A549 (cell line): ENCODE data around the gene CA11. TPM values are rescaled to one million over a fixed set of nuclear protein-coding genes. Genes with fewer than 3 reads are reported as not detected.

ENCODE experiments used
- ATAC-seq, 2 experiments: fragments of 200-7000 bp in 1 of 2; fragments of >200 bp in 1 of 2; cut with Nextera tagmentation in 1 of 2; cut with Tn5 transposase in 1 of 2; 3 replicates each; pipeline versions ENCODE4 v1.8.0 to v1.9.1; 2018 to 2020; ENCODE audit warnings: mild to moderate bottlenecking in 1 of 2, moderate library complexity in 1 of 2
- CTCF ChIA-PET: fragments of 300-600 bp; sonication (Branson Sonifier 250); formaldehyde crosslinking; extraction: SDS; loops from one replicate; lab custom pipeline; 2021; ENCODE audit warnings: antibody characterized with exemption, inconsistent platforms; lab: Yijun Ruan, JAX
- POLR2A ChIA-PET: fragments of 350-600 bp; formaldehyde crosslinking; extraction: SDS; loops from one replicate; lab custom pipeline; 2021; ENCODE audit warnings: antibody characterized with exemption, inconsistent platforms; lab: Yijun Ruan, JAX
- DNase-seq, 2 experiments: peaks; one replicate each; pipeline versions ENCODE4 v3.0.0 to v3.0.0-alpha.2; 2011 to 2016; ENCODE audit warnings: low read depth in 1 of 2, low spot score in 1 of 2
- FAIRE-seq: peaks from 2 replicates; lab custom pipeline; 2011; peaks lifted over from hg19 to GRCh38; lab: Jason Lieb, UNC
- H3K27ac ChIP-seq, 2 experiments: fragments of >200 bp; sonication (Bioruptor Twin); formaldehyde crosslinking; 3 replicates each; pipeline ENCODE4 v1.5.1; 2016 to 2017
- H3K4me1 ChIP-seq: fragments of >200 bp; sonication (Bioruptor Twin); formaldehyde crosslinking; 3 replicates; pipeline ENCODE4 v1.6.1; 2016
- H3K4me2 ChIP-seq: fragments of >200 bp; sonication (Bioruptor Twin); formaldehyde crosslinking; 3 replicates; pipeline ENCODE4 v1.6.1; 2016
- H3K4me3 ChIP-seq: fragments of >200 bp; sonication (Bioruptor Twin); formaldehyde crosslinking; 3 replicates; pipeline ENCODE4 v1.5.1; 2016
- H3K9me3 ChIP-seq: fragments of >200 bp; sonication (Bioruptor Twin); formaldehyde crosslinking; 3 replicates; pipeline ENCODE4 v1.6.1; 2016
- ATOH8 ChIP-seq: fragments of 250-450 bp; sonication (Bioruptor Pico); IDR thresholded peaks from 2 replicates; pipeline ENCODE4 v1.5.0; 2020; ENCODE audit warnings: low read depth, mild to moderate bottlenecking, moderate library complexity
- BHLHE40 ChIP-seq: IDR thresholded peaks from 2 replicates; pipeline ENCODE4 v1.6.1; 2012; ENCODE audit warnings: low read depth, low read length, inconsistent platforms
- CBX2 ChIP-seq: fragments of 200-600 bp; sonication (generic); IDR thresholded peaks from 2 replicates; pipeline ENCODE4 v1.6.1; 2016; ENCODE audit warnings: low read depth, mild to moderate bottlenecking, borderline replicate concordance
- E2F6 ChIP-seq: IDR thresholded peaks from 2 replicates; pipeline ENCODE4 v1.6.1; 2012; ENCODE audit warnings: low read depth, borderline replicate concordance
- EHF ChIP-seq: fragments of 250-450 bp; sonication (Bioruptor Pico); IDR thresholded peaks from 2 replicates; pipeline ENCODE4 v1.5.0; 2020; ENCODE audit warnings: mild to moderate bottlenecking
- ESRRA ChIP-seq: fragments of 150-350 bp; IDR thresholded peaks from 2 replicates; pipeline ENCODE4 v1.6.1; 2014; ENCODE audit warnings: mild to moderate bottlenecking, low read length, borderline replicate concordance
- FOSL2 ChIP-seq, 2 experiments: fragments of 450-650 bp in 1 of 2; fragments of >200 bp in 1 of 2; sonication (Bioruptor Twin) in 1 of 2; formaldehyde crosslinking; IDR thresholded peaks; 2 replicates each; pipeline versions ENCODE4 v1.5.0 to v1.6.1; 2016 to 2020; ENCODE audit warnings: mild to moderate bottlenecking in 1 of 2, moderate library complexity in 1 of 2
- GATA3 ChIP-seq: IDR thresholded peaks from 2 replicates; pipeline ENCODE4 v1.6.1; 2012; ENCODE audit warnings: borderline replicate concordance
- HDAC2 ChIP-seq: fragments of 200-600 bp; sonication (generic); IDR thresholded peaks from 2 replicates; pipeline ENCODE4 v1.6.1; 2016
- JUN ChIP-seq, 2 experiments: fragments of >200 bp; sonication (Bioruptor Twin); formaldehyde crosslinking; IDR thresholded peaks; 2 replicates in 1 of 2; 3 replicates in 1 of 2; pipeline ENCODE4 v1.6.1; 2016 to 2017
- MAFK ChIP-seq: fragments of 450-650 bp; IDR thresholded peaks from 2 replicates; pipeline ENCODE4 v1.6.1; 2014; ENCODE audit not compliant: partially characterized antibody
- NPAS2 ChIP-seq: fragments of 250-450 bp; sonication (Bioruptor Pico); IDR thresholded peaks from 2 replicates; pipeline ENCODE4 v1.8.0; 2022; ENCODE audit warnings: mild to moderate bottlenecking, moderate library complexity, borderline replicate concordance
- NR3C1 ChIP-seq: fragments of >200 bp; sonication (Bioruptor Twin); formaldehyde crosslinking; IDR thresholded peaks from 3 replicates; pipeline ENCODE4 v1.6.1; 2017
- PHF8 ChIP-seq: fragments of 200-600 bp; sonication (generic); IDR thresholded peaks from 2 replicates; pipeline ENCODE4 v1.6.1; 2016; ENCODE audit warnings: low read depth, mild to moderate bottlenecking, antibody characterized with exemption, moderate library complexity, borderline replicate concordance
- POLR2AphosphoS2 ChIP-seq: conservative IDR thresholded peaks from 2 replicates; pipeline ENCODE4 v1.6.1; 2012; ENCODE audit warnings: low read length, improper control_type of control experiment, inconsistent platforms
- RARB ChIP-seq: fragments of 250-450 bp; sonication (Bioruptor Pico); IDR thresholded peaks from 2 replicates; pipeline ENCODE4 v1.8.0; 2021; ENCODE audit warnings: mild to moderate bottlenecking, moderate library complexity
- REST ChIP-seq: fragments of 200-600 bp; sonication (generic); IDR thresholded peaks from 2 replicates; pipeline ENCODE4 v1.6.1; 2016; ENCODE audit warnings: antibody characterized with exemption, mild to moderate bottlenecking, moderate library complexity
- RNF2 ChIP-seq: fragments of 200-600 bp; sonication (generic); IDR thresholded peaks from 2 replicates; pipeline ENCODE4 v1.6.1; 2016; ENCODE audit warnings: low read depth, mild to moderate bottlenecking, antibody characterized with exemption, moderate library complexity, borderline replicate concordance
- SMC3 ChIP-seq: fragments of >200 bp; sonication (Bioruptor Twin); formaldehyde crosslinking; IDR thresholded peaks from 3 replicates; pipeline ENCODE4 v1.6.1; 2018; ENCODE audit warnings: inconsistent platforms
- SREBF2 ChIP-seq: fragments of 450-650 bp; IDR thresholded peaks from 2 replicates; pipeline ENCODE4 v1.6.1; 2014; ENCODE audit warnings: mild to moderate bottlenecking, moderate library complexity
- ZNF302 ChIP-seq: fragments of 250-450 bp; sonication (Bioruptor Pico); IDR thresholded peaks from 2 replicates; pipeline ENCODE4 v1.9.0; 2021; ENCODE audit warnings: inconsistent platforms, mild to moderate bottlenecking, moderate library complexity
- ZSCAN20 ChIP-seq: fragments of 250-450 bp; sonication (Bioruptor Pico); IDR thresholded peaks from 2 replicates; pipeline ENCODE4 v1.8.0; 2022; ENCODE audit warnings: mild to moderate bottlenecking, moderate library complexity
- WGBS: methylation state at CpG from one replicate; pipeline ENCODE4 v1.1.6; 2017; ENCODE audit errors: missing lambda C conversion rate; 5-methylcytosine and 5-hydroxymethylcytosine counted together
- polyA plus RNA-seq, 4 experiments: library from polyadenylated mRNA; depleted of rRNA in 3 of 4; stranded (reverse); fragments of >200 nt; fragmentation: RNase III in 1 of 4; extraction: RNeasy Plus Mini Kit Qiagen cat#74134 plus additional on column Dnase treatment in 1 of 4; gene quantifications; 2 replicates in 3 of 4; 3 replicates in 1 of 4; pipeline ENCODE4 v1.2.3, GENCODE V29; 2011 to 2017
- TF ChIP-seq, protein P1 (sequence below): IDR thresholded peaks from 2 replicates; pipeline ENCODE4 v1.6.1; 2012
- TF ChIP-seq, protein P2 (sequence below): fragments of >200 bp; sonication (Bioruptor Twin); formaldehyde crosslinking; IDR thresholded peaks from 3 replicates; pipeline ENCODE4 v1.6.1; 2016
- TF ChIP-seq, protein P3 (sequence below): fragments of >200 bp; sonication (Bioruptor Twin); formaldehyde crosslinking; IDR thresholded peaks from 2 replicates; pipeline ENCODE4 v1.6.1; 2016
- TF ChIP-seq, protein P4 (sequence below): fragments of 450-650 bp; IDR thresholded peaks from 2 replicates; pipeline ENCODE4 v1.6.1; 2014; ENCODE audit warnings: antibody characterized with exemption

Gene CA11
- polyA plus RNA-seq, 2 of the 4 experiments (the other 2 are of a cell fraction) = 9.8 to 21.0 TPM

DNA sequence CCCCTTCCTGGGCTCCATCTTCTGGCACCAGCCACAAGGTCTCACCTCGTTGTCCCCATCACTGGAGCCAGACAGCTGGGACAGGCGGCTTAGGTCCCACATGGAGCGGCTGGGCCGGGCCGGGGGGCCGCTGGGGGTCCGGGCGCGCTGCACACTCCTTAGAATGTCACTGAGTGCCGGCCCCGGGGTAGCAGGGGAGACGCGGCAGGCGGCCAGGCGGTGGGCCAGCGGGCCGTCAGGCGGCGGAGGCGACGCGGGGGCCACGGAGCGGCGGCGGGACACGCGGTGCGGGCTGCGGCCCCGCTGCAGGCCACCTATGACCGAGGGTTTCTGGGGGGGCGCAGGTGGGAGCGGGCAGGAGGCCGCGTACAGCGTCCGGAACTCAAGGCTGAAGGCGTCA, 42.5 kb downstream of the CA11 start:
- no peak overlapping the region for H3K4me3 ChIP-seq
- H3K27ac ChIP-seq = peak overlapping the region in 1 of 2 experiments; percentile 66; a peak in 2 of 6 replicates
- H3K4me1 ChIP-seq = peaks cover 14% of the 10 kb centered on the region
- TF ChIP-seq SMC3 (no peak), JUN (IDR thresholded peaks at IDR 0.05) (no peak), POLR2AphosphoS2 (no peak), RARB (CRISPR knock-in tag) (no peak), ZSCAN20 (CRISPR knock-in tag) (no peak), FOSL2 (IDR thresholded peaks at IDR 0.05) (no peak), FOSL2 (CRISPR knock-in tag; IDR thresholded peaks at IDR 0.05) (no peak), REST (no peak), SREBF2 (no peak), PHF8 (no peak), NR3C1 (no peak), CBX2 (no peak), MAFK (no peak), E2F6 (no peak)
- TF ChIP-seq, protein P1, sequence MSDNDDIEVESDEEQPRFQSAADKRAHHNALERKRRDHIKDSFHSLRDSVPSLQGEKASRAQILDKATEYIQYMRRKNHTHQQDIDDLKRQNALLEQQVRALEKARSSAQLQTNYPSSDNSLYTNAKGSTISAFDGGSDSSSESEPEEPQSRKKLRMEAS = no peak
- no peak for DNase-seq
- ChIA-PET CTCF (interaction anchor here (18.9 kb wide), 1 partner anchor 14 kb away, joined by 396 read pairs; no protein-coding TSS in a partner anchor), POLR2A (no interaction called here)
- no peak overlapping the region for H3K4me2 ChIP-seq
- no peaks in the 10 kb centered on the region for H3K9me3 ChIP-seq
- no peak for ATAC-seq
- no peak for FAIRE-seq
- WGBS = 95% methylated on average over 39 of the region's 39 CpGs

DNA sequence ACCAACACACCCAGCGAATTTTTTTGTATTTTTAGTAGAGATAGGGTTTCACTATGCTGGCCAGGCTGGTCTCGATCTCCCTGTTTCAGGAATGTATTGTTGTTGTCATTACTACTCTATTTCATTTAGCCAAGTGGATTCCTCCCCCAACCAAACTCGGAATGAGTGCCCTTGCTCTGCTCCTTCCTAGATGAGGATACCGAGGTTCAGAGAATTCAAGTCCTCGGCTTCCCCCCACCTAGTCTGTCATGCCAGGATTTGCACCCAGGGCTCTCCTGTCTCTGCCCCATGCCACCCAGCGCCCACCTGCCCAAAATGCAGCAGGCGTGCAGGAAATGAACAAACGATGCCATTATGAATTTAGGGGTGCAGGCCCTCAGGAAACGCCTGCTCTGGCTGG, 43.0 kb downstream of the CA11 start:
- DNase-seq (no peak), FAIRE-seq (peak; percentile 73), ATAC-seq (no peak)
- 75% methylated on average over 9 of the region's 9 CpGs for WGBS
- ChIA-PET CTCF (interaction anchor here (0.7 to 18.9 kb wide), 2 partner anchors 14 to 15 kb away, joined by 3 to 396 read pairs; no protein-coding TSS in a partner anchor), POLR2A (interaction anchor here (0.7 kb wide), 1 partner anchor 13 kb away, joined by 3 read pairs; no protein-coding TSS in a partner anchor)
- Histone ChIP-seq H3K4me2 (no peak overlapping the region; the same call in 2 of the 3 replicates), H3K4me1 (peaks cover 14% of the 10 kb centered on the region), H3K27ac (peak overlapping the region in 1 of 2 experiments; percentile 66; a peak in 2 of 6 replicates), H3K4me3 (no peak overlapping the region)
- TF ChIP-seq, protein P2, sequence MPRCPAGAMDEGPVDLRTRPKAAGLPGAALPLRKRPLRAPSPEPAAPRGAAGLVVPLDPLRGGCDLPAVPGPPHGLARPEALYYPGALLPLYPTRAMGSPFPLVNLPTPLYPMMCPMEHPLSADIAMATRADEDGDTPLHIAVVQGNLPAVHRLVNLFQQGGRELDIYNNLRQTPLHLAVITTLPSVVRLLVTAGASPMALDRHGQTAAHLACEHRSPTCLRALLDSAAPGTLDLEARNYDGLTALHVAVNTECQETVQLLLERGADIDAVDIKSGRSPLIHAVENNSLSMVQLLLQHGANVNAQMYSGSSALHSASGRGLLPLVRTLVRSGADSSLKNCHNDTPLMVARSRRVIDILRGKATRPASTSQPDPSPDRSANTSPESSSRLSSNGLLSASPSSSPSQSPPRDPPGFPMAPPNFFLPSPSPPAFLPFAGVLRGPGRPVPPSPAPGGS = no peak
- no peak for TF ChIP-seq CBX2
- no peak for TF ChIP-seq PHF8
- no peak for TF ChIP-seq ESRRA
- TF ChIP-seq BHLHE40 = no peak
- TF ChIP-seq SREBF2 = no peak
- no peak for TF ChIP-seq ZNF302 (CRISPR knock-in tag)
- TF ChIP-seq E2F6 = no peak
- TF ChIP-seq NPAS2 (CRISPR knock-in tag) = no peak
- no peak for TF ChIP-seq EHF (CRISPR knock-in tag)
- no peak for TF ChIP-seq RNF2
- no peak for TF ChIP-seq GATA3
- no peak for TF ChIP-seq ZSCAN20 (CRISPR knock-in tag)
- no peak for TF ChIP-seq ATOH8 (CRISPR knock-in tag)
- TF ChIP-seq, protein P3, sequence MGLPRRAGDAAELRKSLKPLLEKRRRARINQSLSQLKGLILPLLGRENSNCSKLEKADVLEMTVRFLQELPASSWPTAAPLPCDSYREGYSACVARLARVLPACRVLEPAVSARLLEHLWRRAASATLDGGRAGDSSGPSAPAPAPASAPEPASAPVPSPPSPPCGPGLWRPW = no peak
- no peak for TF ChIP-seq HDAC2
- TF ChIP-seq, protein P4, sequence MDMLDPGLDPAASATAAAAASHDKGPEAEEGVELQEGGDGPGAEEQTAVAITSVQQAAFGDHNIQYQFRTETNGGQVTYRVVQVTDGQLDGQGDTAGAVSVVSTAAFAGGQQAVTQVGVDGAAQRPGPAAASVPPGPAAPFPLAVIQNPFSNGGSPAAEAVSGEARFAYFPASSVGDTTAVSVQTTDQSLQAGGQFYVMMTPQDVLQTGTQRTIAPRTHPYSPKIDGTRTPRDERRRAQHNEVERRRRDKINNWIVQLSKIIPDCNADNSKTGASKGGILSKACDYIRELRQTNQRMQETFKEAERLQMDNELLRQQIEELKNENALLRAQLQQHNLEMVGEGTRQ = no peak
- TF ChIP-seq SMC3 = no peak
- no peak for TF ChIP-seq NR3C1
- TF ChIP-seq, all 56 proteins: peak for 0
- H3K9me3 ChIP-seq = no peaks in the 10 kb centered on the region
